GM23338 (cell line): ENCODE measurements around the gene TMEM37. TPM values are rescaled to one million over a fixed set of nuclear protein-coding genes. Genes with fewer than 3 reads are reported as not detected.

ENCODE experiments used
- ATAC-seq: fragments of 200-7000 bp; cut with Tn5 transposase; 3 replicates; pipeline ENCODE4 v1.9.1; 2020
- DNase-seq: peaks from one replicate; pipeline ENCODE4 v3.0.0-alpha.2; 2015; ENCODE audit warnings: low spot score
- H2AFZ ChIP-seq: fragments of 200-600 bp; sonication (generic); 2 replicates; pipeline ENCODE4 v1.8.0; 2016; ENCODE audit warnings: antibody characterized with exemption, mild to moderate bottlenecking, moderate library complexity
- H3F3A ChIP-seq: fragments of 200-600 bp; sonication (generic); replicated peaks from 2 replicates; pipeline ENCODE4 v1.8.0; 2017; ENCODE audit warnings: antibody characterized with exemption, mixed run types, low read depth
- H3K27ac ChIP-seq: fragments of 200-600 bp; sonication (generic); 2 replicates; pipeline ENCODE4 v1.6.1; 2016; ENCODE audit warnings: low read depth
- H3K27me3 ChIP-seq: fragments of 200-600 bp; sonication (generic); 2 replicates; pipeline ENCODE4 v1.8.0; 2016; ENCODE audit warnings: mild to moderate bottlenecking, mixed run types, moderate library complexity; ENCODE audit not compliant: insufficient read depth
- H3K36me3 ChIP-seq: fragments of 200-600 bp; sonication (generic); 2 replicates; pipeline ENCODE4 v1.8.0; 2016; ENCODE audit warnings: mild to moderate bottlenecking; ENCODE audit not compliant: insufficient read depth
- H3K4me1 ChIP-seq: fragments of 200-600 bp; sonication (generic); 2 replicates; pipeline ENCODE4 v1.8.0; 2016; ENCODE audit warnings: mild to moderate bottlenecking, moderate library complexity; ENCODE audit not compliant: insufficient read depth
- H3K4me2 ChIP-seq: fragments of 200-600 bp; sonication (generic); 2 replicates; pipeline ENCODE4 v1.7.1; 2017; ENCODE audit warnings: mixed run types
- H3K4me3 ChIP-seq: fragments of 200-600 bp; sonication (generic); 2 replicates; pipeline ENCODE4 v1.6.1; 2016; ENCODE audit warnings: mixed run types
- H3K79me2 ChIP-seq: fragments of 200-600 bp; sonication (generic); replicated peaks from 2 replicates; pipeline ENCODE4 v1.8.0; 2017; ENCODE audit warnings: mild to moderate bottlenecking; ENCODE audit not compliant: insufficient read depth
- H3K9me2 ChIP-seq: fragments of 200-600 bp; sonication (generic); 2 replicates; pipeline ENCODE4 v1.8.0; 2017; ENCODE audit not compliant: insufficient read depth
- H4K20me1 ChIP-seq: fragments of 200-600 bp; sonication (generic); replicated peaks from 2 replicates; pipeline ENCODE4 v1.8.0; 2017; ENCODE audit warnings: mild to moderate bottlenecking; ENCODE audit not compliant: insufficient read depth
- H3K27ac Mint-ChIP-seq: 2 replicates; pipeline ENCODE4 v1.8.0; 2020; ENCODE audit warnings: inconsistent platforms, mild to moderate bottlenecking, moderate library complexity, mixed read lengths
- H3K27me3 Mint-ChIP-seq: 3 replicates; pipeline ENCODE4 v1.8.0; 2022; ENCODE audit warnings: low read depth, mild to moderate bottlenecking, moderate library complexity, mixed read lengths, inconsistent platforms; ENCODE audit not compliant: insufficient read depth, poor library complexity
- H3K36me3 Mint-ChIP-seq: 3 replicates; pipeline ENCODE4 v1.8.0; 2021; ENCODE audit warnings: low read depth, mild to moderate bottlenecking, inconsistent platforms, moderate library complexity, mixed read lengths
- H3K4me1 Mint-ChIP-seq: 3 replicates; pipeline ENCODE4 v1.8.0; 2020; ENCODE audit warnings: mild to moderate bottlenecking, inconsistent platforms, mixed read lengths
- H3K4me3 Mint-ChIP-seq: 3 replicates; pipeline ENCODE4 v1.8.0; 2021; ENCODE audit warnings: moderate library complexity, mild to moderate bottlenecking, inconsistent platforms, mixed read lengths
- H3K9me3 Mint-ChIP-seq: 3 replicates; pipeline ENCODE4 v1.8.0; 2020; ENCODE audit warnings: moderate library complexity, mild to moderate bottlenecking, inconsistent platforms, mixed read lengths
- CREB1 ChIP-seq: fragments of 250-450 bp; sonication (Bioruptor Pico); IDR thresholded peaks from 2 replicates; pipeline ENCODE4 v1.5.0; 2020; ENCODE audit warnings: low read depth, mild to moderate bottlenecking, moderate library complexity
- CTCF ChIP-seq, 2 experiments: fragments of 200-600 bp in 1 of 2; sonication (generic) in 1 of 2; conservative IDR thresholded peaks; 2 replicates each; pipeline versions ENCODE4 v1.5.1 to v1.6.1; 2016 to 2017; ENCODE audit warnings: antibody characterized with exemption in 2 of 2, low read depth in 2 of 2, mild to moderate bottlenecking in 2 of 2, moderate library complexity in 1 of 2
- EZH2 ChIP-seq: fragments of 200-600 bp; sonication (generic); IDR thresholded peaks from one replicate; pipeline ENCODE4 v1.8.0; 2017; ENCODE audit warnings: antibody characterized with exemption, mild to moderate bottlenecking, low read depth; ENCODE audit not compliant: unreplicated experiment
- EZH2phosphoT487 ChIP-seq: fragments of 200-600 bp; sonication (generic); IDR thresholded peaks from one replicate; pipeline ENCODE4 v1.8.1; 2018; ENCODE audit warnings: antibody characterized with exemption; ENCODE audit not compliant: unreplicated experiment
- JUNB ChIP-seq: IDR thresholded peaks from one replicate; pipeline ENCODE4 v1.6.1; 2016; ENCODE audit warnings: antibody characterized with exemption; ENCODE audit not compliant: unreplicated experiment
- NANOG ChIP-seq: IDR thresholded peaks from 2 replicates; pipeline ENCODE4 v1.6.1; 2016; ENCODE audit warnings: antibody characterized with exemption, borderline replicate concordance
- STAT1 ChIP-seq: IDR thresholded peaks from one replicate; pipeline ENCODE4 v1.6.1; 2016; ENCODE audit warnings: antibody characterized with exemption; ENCODE audit not compliant: unreplicated experiment
- ZNF331 ChIP-seq: fragments of 250-450 bp; sonication (Bioruptor Pico); IDR thresholded peaks from 2 replicates; pipeline ENCODE4 v1.5.0; 2020; ENCODE audit warnings: low read depth, mild to moderate bottlenecking, moderate library complexity
- polyA plus RNA-seq: library from polyadenylated mRNA; unstranded; fragments of >200 nt; fragmentation: Nextera tagmentation; extraction: Ambion mirVana; gene quantifications from 2 replicates; pipeline ENCODE4 v1.2.1, GENCODE V29; 2016
- total RNA-seq: library from RNA; depleted of rRNA; stranded (reverse); fragments of >200 nt; shearing (Covaris generic); gene quantifications from 2 replicates; pipeline ENCODE4 v1.2.3, GENCODE V29; 2014
- TF ChIP-seq, protein P1 (sequence below): IDR thresholded peaks from 2 replicates; pipeline ENCODE4 v1.6.1; 2016; ENCODE audit warnings: antibody characterized with exemption
- TF ChIP-seq, protein P2 (sequence below): fragments of 250-450 bp; sonication (Bioruptor Pico); IDR thresholded peaks from 2 replicates; pipeline ENCODE4 v1.5.0; 2020; ENCODE audit warnings: mild to moderate bottlenecking, moderate library complexity

The TMEM37 gene
- total and polyA plus RNA-seq, 2 experiments from 2014 or later: 8.6 to 8.8 TPM

GRCh38 chr2:119415630-119416029, 16.0 kb upstream of the TMEM37 start:
- H2AFZ ChIP-seq: no peak overlapping the region
- Mint-ChIP-seq H3K4me1 (no peaks in the 10 kb centered on the region; the same call in 2 of the 3 replicates), H3K9me3 (peaks cover 12% of the 10 kb centered on the region), H3K27me3 (no peaks in the 10 kb centered on the region), H3K36me3 (no peaks in the 10 kb centered on the region), H3K4me3 (no peak overlapping the region), H3K27ac (no peak overlapping the region)
- no peaks in the 10 kb centered on the region for H3K9me2 ChIP-seq
- no peak for DNase-seq
- H3K36me3 ChIP-seq: no peaks in the 10 kb centered on the region
- H3K4me3 ChIP-seq: no peak overlapping the region
- TF ChIP-seq, protein P1, sequence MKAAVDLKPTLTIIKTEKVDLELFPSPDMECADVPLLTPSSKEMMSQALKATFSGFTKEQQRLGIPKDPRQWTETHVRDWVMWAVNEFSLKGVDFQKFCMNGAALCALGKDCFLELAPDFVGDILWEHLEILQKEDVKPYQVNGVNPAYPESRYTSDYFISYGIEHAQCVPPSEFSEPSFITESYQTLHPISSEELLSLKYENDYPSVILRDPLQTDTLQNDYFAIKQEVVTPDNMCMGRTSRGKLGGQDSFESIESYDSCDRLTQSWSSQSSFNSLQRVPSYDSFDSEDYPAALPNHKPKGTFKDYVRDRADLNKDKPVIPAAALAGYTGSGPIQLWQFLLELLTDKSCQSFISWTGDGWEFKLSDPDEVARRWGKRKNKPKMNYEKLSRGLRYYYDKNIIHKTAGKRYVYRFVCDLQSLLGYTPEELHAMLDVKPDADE: no peak
- TF ChIP-seq EZH2phosphoT487: no peak
- TF ChIP-seq NANOG: no peak
- TF ChIP-seq ZNF331 (CRISPR knock-in tag): no peak
- no peak for TF ChIP-seq CREB1
- no peak for TF ChIP-seq EZH2
- TF ChIP-seq, protein P2, sequence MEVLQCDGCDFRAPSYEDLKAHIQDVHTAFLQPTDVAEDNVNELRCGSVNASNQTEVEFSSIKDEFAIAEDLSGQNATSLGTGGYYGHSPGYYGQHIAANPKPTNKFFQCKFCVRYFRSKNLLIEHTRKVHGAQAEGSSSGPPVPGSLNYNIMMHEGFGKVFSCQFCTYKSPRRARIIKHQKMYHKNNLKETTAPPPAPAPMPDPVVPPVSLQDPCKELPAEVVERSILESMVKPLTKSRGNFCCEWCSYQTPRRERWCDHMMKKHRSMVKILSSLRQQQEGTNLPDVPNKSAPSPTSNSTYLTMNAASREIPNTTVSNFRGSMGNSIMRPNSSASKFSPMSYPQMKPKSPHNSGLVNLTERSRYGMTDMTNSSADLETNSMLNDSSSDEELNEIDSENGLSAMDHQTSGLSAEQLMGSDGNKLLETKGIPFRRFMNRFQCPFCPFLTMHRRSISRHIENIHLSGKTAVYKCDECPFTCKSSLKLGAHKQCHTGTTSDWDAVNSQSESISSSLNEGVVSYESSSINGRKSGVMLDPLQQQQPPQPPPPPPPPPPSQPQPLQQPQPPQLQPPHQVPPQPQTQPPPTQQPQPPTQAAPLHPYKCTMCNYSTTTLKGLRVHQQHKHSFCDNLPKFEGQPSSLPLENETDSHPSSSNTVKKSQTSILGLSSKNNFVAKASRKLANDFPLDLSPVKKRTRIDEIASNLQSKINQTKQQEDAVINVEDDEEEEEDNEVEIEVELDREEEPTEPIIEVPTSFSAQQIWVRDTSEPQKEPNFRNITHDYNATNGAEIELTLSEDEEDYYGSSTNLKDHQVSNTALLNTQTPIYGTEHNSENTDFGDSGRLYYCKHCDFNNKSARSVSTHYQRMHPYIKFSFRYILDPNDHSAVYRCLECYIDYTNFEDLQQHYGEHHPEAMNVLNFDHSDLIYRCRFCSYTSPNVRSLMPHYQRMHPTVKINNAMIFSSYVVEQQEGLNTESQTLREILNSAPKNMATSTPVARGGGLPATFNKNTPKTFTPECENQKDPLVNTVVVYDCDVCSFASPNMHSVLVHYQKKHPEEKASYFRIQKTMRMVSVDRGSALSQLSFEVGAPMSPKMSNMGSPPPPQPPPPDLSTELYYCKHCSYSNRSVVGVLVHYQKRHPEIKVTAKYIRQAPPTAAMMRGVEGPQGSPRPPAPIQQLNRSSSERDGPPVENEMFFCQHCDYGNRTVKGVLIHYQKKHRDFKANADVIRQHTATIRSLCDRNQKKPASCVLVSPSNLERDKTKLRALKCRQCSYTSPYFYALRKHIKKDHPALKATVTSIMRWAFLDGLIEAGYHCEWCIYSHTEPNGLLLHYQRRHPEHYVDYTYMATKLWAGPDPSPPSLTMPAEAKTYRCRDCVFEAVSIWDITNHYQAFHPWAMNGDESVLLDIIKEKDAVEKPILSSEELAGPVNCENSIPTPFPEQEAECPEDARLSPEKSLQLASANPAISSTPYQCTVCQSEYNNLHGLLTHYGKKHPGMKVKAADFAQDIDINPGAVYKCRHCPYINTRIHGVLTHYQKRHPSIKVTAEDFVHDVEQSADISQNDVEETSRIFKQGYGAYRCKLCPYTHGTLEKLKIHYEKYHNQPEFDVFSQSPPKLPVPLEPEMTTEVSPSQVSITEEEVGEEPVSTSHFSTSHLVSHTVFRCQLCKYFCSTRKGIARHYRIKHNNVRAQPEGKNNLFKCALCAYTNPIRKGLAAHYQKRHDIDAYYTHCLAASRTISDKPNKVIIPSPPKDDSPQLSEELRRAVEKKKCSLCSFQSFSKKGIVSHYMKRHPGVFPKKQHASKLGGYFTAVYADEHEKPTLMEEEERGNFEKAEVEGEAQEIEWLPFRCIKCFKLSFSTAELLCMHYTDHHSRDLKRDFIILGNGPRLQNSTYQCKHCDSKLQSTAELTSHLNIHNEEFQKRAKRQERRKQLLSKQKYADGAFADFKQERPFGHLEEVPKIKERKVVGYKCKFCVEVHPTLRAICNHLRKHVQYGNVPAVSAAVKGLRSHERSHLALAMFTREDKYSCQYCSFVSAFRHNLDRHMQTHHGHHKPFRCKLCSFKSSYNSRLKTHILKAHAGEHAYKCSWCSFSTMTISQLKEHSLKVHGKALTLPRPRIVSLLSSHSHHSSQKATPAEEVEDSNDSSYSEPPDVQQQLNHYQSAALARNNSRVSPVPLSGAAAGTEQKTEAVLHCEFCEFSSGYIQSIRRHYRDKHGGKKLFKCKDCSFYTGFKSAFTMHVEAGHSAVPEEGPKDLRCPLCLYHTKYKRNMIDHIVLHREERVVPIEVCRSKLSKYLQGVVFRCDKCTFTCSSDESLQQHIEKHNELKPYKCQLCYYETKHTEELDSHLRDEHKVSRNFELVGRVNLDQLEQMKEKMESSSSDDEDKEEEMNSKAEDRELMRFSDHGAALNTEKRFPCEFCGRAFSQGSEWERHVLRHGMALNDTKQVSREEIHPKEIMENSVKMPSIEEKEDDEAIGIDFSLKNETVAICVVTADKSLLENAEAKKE (CRISPR knock-in tag): no peak
- no peak for TF ChIP-seq JUNB
- no peak for TF ChIP-seq CTCF (conservative IDR thresholded peaks at IDR 0.05; ENCODE audit: low read depth in 2 of 2)
- no peak for TF ChIP-seq STAT1
- H4K20me1 ChIP-seq: no peaks in the 10 kb centered on the region
- ATAC-seq: no peak
- no peak overlapping the region for H3K4me2 ChIP-seq
- H3K27me3 ChIP-seq: no peaks in the 10 kb centered on the region
- no peaks in the 10 kb centered on the region for H3K79me2 ChIP-seq
- H3F3A ChIP-seq: no peaks in the 10 kb centered on the region
- H3K27ac ChIP-seq: no peak overlapping the region
- H3K4me1 ChIP-seq: no peaks in the 10 kb centered on the region
